Loucy (cell line): ENCODE data around the gene MCAM.

Source experiments
- CTCF ChIP-seq: fragments of 200-600 bp; sonication (generic); conservative IDR thresholded peaks from 2 replicates; pipeline ENCODE4 v1.5.1; 2014; ENCODE audit warnings: mild to moderate bottlenecking, antibody characterized with exemption, low read length
- EZH2phosphoT487 ChIP-seq: fragments of 200-600 bp; IDR thresholded peaks from 2 replicates; pipeline ENCODE4 v1.6.1; 2018; ENCODE audit warnings: antibody characterized with exemption, mild to moderate bottlenecking, moderate library complexity, borderline replicate concordance

GRCh38 chr11:119307974-119308373 lies 9.0 kb downstream of the MCAM start:
- TF ChIP-seq CTCF (no peak), EZH2phosphoT487 (no peak)
